LoVo (cell line): Measurements from ENCODE around the gene POFUT1.
"Not testable (repeated sequence)": the region's sequence is repeated elsewhere in the genome, so short reads cannot be mapped to it uniquely, and the experiment has no call there.

Experiments
- DNase-seq: peaks from one replicate; pipeline ENCODE4 v3.0.0-alpha.2; 2016; ENCODE audit warnings: low spot score

Gene POFUT1

DNA sequence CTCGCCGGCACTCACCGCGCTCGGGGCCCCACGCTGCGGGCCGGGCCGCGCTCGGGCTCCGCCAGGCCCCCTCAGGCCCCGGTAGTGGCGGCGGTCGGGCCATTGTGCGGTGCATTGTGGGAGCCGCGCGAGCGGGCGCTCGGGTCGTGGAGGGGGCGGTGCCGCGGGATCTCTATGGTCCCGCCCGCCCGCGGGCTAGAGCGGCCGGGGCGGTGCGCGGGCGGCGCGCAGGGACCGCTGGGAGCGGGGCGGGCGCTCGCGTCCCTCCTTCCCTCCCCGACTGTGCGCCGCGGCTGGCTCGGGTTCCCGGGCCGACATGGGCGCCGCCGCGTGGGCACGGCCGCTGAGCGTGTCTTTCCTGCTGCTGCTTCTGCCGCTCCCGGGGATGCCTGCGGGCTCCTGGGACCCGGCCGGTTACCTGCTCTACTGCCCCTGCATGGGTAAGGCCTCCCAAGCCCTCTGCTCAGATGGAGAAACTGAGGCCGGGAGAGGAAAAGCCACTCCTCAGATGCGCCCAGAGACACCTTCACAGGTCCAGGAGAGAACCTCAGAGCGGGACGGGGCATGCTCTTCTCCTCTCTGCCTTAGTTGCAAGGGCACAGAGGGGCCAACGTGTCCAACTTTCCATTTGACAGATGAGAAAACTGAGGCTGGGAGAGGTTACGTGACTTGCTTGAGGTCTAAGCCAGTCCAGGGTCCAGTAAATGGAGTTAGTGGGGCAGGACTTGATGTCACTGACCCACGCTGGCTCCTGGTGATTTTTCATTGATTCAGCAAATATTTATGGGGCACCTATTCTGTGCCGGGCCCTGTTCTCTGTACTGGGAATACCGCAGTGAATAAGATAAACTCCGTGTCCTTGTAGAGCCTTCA lies at the start of gene POFUT1, which contains the start of gene PLAGL2:
POFUT1 (plus strand) TSS at position 255 of the 873 bp plus-strand sequence; CDS start at position 317, 62 bp downstream.
PLAGL2 (minus strand) TSS at position 118 of the 873 bp plus-strand sequence. CDS start 5,565 bp downstream, outside the sequence.
- DNase-seq: peak; percentile 90

DNA sequence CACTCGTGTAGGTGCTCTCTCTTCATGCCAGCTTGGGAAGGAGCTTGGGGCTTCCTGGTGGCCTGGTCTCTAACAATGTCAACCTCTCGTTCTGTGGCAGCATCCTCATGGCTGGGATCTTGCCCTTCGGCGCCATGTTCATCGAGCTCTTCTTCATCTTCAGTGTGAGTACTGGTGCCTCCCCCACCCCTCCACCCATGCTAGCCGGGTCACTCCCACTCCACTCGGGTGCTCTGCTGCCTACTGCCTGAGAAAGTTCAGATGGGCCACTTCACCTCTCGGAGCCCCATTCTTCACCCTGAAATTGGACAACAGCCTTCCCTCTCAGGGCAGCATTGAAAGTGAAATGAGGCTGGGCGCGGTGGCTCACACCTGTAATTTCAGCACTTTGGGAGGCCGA lies 49.3 kb upstream of the POFUT1 start:
- DNase-seq: no peak

- DNase-seq: no peak
These were observed 48.6 kb upstream of the POFUT1 start for GRCh38 chr20:32158943-32159660.

GRCh38 chr20:32159766-32160221 lies 47.9 kb upstream of the POFUT1 start:
- no peak for DNase-seq

DNA sequence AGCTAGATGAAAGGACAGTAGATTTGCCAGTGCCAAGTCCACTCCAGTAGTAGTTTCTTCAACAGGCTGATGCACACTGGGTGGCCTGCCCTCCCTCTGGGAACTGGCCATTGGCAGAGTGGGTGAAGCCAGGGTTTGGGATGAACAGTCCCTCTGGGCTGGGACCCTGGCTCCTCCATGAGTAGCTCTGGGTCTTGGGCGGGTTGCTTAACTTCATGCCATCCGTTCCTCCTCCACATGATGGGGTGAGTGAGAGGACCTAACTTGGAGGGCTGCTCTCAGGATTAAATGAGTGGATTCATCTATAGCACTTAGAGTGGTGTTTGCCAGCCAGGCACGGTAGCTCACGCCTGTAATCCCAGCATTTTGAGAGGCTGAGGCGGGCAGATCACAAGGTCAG lies 47.3 kb upstream of the POFUT1 start:
- no peak for DNase-seq

- DNase-seq: no peak
These were observed 45.3 kb upstream of the POFUT1 start for GRCh38 chr20:32162351-32162750.

GRCh38 chr20:32163951-32164350 lies 43.7 kb upstream of the POFUT1 start:
- DNase-seq: no peak

- DNase-seq: no peak
These were observed 42.5 kb upstream of the POFUT1 start for GRCh38 chr20:32164984-32165735.

- no peak for DNase-seq
These were observed 41.7 kb upstream of the POFUT1 start for GRCh38 chr20:32165836-32166545.

GRCh38 chr20:32167552-32167951 lies 40.1 kb upstream of the POFUT1 start:
- no peak for DNase-seq

GRCh38 chr20:32168184-32168910 lies 39.3 kb upstream of the POFUT1 start:
- no peak for DNase-seq

DNA sequence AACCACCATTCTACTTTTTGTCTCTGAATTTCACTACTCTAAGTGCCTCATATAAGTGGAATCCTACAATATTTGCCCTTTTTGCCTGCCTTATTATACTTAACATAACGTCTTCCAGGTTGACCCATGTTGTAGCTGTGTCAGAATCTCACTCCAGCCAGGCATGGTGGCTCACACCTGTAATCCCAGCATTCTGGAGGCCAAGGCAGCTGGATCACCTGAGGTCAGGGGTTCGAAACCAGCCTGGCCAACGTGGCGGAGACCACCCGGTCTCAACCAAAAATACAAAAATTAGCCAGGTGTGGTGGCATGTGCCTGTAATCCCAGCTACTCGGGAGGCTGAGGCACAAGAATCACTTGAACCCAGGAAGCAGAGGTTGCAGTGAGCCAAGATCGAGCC lies 30.0 kb upstream of the POFUT1 start:
- not testable (repeated sequence) for DNase-seq

GRCh38 chr20:32179515-32179914 lies 28.2 kb upstream of the POFUT1 start:
- DNase-seq: no peak

DNA sequence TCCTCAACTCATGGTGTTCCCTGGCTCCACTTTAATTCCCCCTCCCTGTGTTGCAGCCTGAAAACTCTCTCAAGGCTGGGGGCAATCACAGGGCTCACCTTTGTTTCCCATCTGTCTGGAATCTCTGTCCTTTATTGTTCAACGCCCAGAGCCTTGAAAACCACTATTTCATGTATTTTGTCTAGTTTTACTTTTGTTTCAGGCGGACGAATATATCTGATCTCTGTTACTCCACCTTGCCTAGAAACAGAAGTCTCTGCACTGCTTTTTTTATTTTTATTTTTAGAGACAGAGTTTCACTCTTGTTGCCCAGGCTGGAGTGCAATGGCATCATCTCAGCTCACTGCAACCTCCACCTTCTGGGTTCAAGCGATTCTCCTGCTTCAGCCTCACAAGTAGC lies 27.7 kb upstream of the POFUT1 start:
- DNase-seq: no peak

- DNase-seq: no peak
These were observed 26.1 kb upstream of the POFUT1 start for GRCh38 chr20:32181606-32182005.

- no peak for DNase-seq
These were observed 23.6 kb upstream of the POFUT1 start for GRCh38 chr20:32183947-32184635.

DNA sequence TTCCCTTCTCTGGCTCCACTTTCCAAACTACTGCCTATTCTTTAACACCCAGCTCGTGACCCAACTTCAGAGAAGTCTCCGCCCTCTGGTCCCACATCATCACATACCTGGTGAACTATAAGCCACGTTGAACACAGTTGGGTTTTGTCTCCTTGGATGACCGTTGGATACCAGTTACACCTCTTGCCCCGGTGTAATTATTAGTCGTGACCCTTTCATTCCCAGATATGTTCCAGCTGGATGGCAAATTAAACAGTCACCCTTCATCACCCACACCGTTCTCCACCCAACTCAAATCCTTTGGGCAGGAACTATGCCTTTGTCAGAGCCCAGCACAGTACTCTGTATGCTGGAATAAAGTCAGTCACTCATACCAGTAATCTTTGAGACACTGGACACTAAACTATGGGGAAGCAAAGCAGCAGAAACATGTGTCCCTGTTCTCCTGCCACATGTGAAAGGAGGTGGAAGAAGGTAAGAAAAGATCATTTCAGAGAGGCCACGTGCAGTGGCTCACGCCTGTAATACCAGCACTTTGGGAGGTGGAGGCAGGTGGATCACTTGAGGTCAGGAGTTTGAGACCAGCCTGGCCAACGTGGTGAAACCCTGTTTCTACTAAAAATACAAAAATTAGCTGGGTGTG lies 22.6 kb upstream of the POFUT1 start:
- no peak for DNase-seq

- no peak for DNase-seq
These were observed 21.2 kb upstream of the POFUT1 start for GRCh38 chr20:32186506-32186905.

- DNase-seq: no peak
These were observed 19.1 kb upstream of the POFUT1 start for GRCh38 chr20:32188376-32189122.
